Lower leg skin (tissue), 4 donors: Measurements from ENCODE around the gene WDR64. TPM values are rescaled to one million over a fixed set of nuclear protein-coding genes. Genes with fewer than 3 reads are reported as not detected.
"Not testable (repeated sequence)": the region's sequence is repeated elsewhere in the genome, so short reads cannot be mapped to it uniquely, and the experiment has no call there.

ENCODE experiments used
- DNase-seq, 2 donors: peaks; one replicate each; pipeline ENCODE4 v3.0.0-alpha.2; 2019; ENCODE audit warnings: low spot score in 2 of 2
- H3K4me3 ChIP-seq: fragments of 200-600 bp; sonication (generic); 2 replicates; pipeline ENCODE4 v1.5.1; 2017; ENCODE audit warnings: mild to moderate bottlenecking, low read depth; ENCODE audit not compliant: poor library complexity, severe bottlenecking
- POLR2A ChIP-seq, 2 donors: fragments of 450-650 bp; IDR thresholded peaks; one replicate each; pipeline ENCODE4 v1.6.1; 2016 to 2017; ENCODE audit warnings: antibody characterized with exemption in 2 of 2, mild to moderate bottlenecking in 1 of 2, moderate library complexity in 1 of 2
- WGBS, 2 donors: methylation state at CpG; one replicate each; pipeline ENCODE4 v1.1.5; 2018; 5-methylcytosine and 5-hydroxymethylcytosine counted together
- intact Hi-C: fragments of 100-400 bp; cut with DNase I; formaldehyde crosslinking; loops from one replicate; pipeline ENCODE4 v1.15.0; 2023; ENCODE audit warnings: low total_unique reads
- total RNA-seq, 4 donors: library from RNA; depleted of rRNA; stranded (reverse); fragments of >200 nt; gene quantifications; one replicate each; pipeline ENCODE4 v1.1.0, GENCODE V29; 2016
- TF ChIP-seq, protein P1 (sequence below), 3 donors: fragments of 450-650 bp; IDR thresholded peaks; one replicate each; pipeline ENCODE4 v1.5.1; 2016; ENCODE audit warnings: antibody characterized with exemption in 3 of 3, mild to moderate bottlenecking in 3 of 3, moderate library complexity in 2 of 3

The WDR64 gene
- total RNA-seq, 4 donors from 2014 or later = not detected

DNA sequence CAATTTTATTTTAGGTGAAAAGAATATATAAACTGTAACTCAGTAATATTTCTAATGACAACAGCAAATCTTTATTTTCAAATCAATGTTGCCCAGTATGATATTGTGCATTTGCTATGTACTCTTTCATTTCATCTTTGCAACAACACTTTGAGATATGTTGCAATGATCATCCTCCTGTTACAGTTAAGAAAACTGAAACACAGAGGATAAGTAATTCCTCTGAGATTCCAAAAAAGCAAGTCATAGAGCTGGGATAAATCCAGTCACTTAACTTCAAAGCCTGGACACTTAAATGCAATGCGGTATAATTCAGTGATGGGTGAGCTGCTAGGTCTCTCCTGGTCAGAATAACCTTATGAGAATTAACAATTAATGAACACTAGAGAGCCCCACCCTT is 147.3 kb downstream of the WDR64 start:
- TF ChIP-seq POLR2A (IDR thresholded peaks at IDR 0.05) = no peak
- TF ChIP-seq, protein P1, sequence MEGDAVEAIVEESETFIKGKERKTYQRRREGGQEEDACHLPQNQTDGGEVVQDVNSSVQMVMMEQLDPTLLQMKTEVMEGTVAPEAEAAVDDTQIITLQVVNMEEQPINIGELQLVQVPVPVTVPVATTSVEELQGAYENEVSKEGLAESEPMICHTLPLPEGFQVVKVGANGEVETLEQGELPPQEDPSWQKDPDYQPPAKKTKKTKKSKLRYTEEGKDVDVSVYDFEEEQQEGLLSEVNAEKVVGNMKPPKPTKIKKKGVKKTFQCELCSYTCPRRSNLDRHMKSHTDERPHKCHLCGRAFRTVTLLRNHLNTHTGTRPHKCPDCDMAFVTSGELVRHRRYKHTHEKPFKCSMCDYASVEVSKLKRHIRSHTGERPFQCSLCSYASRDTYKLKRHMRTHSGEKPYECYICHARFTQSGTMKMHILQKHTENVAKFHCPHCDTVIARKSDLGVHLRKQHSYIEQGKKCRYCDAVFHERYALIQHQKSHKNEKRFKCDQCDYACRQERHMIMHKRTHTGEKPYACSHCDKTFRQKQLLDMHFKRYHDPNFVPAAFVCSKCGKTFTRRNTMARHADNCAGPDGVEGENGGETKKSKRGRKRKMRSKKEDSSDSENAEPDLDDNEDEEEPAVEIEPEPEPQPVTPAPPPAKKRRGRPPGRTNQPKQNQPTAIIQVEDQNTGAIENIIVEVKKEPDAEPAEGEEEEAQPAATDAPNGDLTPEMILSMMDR (IDR thresholded peaks at IDR 0.05) = no peak
- DNase-seq = no peak
- no peak overlapping the region for H3K4me3 ChIP-seq
- intact Hi-C loops = no loop called here
- 89 to 97% methylated on average over 1 of the region's 1 CpG for WGBS, 2 donors

DNA sequence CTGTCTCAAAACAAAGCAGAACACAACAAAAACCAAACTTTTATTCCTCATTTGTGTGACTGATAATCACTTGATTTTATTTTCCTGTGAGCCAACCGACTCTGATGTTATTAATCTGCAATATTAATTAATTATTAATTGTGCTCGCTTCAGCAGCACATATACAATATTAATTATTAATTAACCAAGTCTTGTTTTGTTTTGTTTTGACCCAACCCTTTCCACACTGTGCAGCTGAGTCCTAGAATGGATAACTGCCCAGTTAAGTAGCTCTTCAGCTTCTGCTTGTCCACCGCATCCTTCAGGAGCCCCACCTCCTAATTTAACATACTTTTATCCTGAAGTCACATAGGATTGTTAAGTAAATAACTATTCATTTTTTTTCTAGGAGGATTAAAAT is 148.6 kb downstream of the WDR64 start:
- 81 to 84% methylated on average over 3 of the region's 3 CpGs for WGBS, 2 donors
- H3K4me3 ChIP-seq = no peak overlapping the region
- no peak for TF ChIP-seq POLR2A (IDR thresholded peaks at IDR 0.05)
- TF ChIP-seq, protein P1 (IDR thresholded peaks at IDR 0.05) = no peak
- DNase-seq = no peak
- intact Hi-C loops = no loop called here

DNA sequence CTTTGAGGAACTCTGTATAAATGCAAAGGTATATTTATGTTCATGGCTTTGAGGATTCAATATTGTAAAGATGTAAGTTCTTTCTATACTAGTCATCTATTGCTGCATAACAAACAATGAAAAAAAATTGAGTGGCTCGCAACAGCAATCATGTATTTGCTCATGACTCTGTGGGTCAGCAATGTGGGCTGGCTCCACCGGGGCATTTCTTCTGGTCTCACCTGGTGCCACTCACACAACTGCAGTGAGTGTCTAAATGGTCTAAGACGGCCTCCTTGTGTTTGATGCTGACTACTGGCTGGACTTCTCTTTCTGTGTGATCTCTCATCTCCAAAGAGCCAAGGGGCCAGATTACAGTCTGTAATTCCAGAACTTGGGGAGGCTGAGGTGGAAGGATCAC is 150.8 kb downstream of the WDR64 start:
- DNase-seq = no peak
- WGBS, 2 donors = 85 to 86% methylated on average over 3 of the region's 3 CpGs
- H3K4me3 ChIP-seq = no peak overlapping the region
- intact Hi-C loops = no loop called here
- TF ChIP-seq POLR2A (IDR thresholded peaks at IDR 0.05) = no peak

DNA sequence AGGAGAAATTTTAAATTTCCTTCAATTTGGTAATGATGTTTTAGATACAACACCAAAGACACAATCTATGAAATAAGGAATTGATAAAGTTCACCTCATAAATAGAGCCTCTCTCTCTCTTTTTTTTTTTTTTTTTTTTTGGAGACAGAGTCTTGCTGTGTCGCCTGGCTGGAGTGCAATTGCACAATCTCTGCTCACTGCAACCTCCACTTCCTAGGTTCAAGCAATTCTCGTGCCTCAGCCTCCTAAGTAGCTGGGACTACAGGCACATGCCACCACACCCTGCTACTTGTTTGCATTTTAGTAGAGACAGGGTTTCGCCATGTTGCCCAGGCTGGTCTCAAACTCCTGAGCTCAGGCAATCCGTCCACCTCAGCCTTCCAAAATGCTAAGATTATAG is 152.6 kb downstream of the WDR64 start:
- intact Hi-C loops, DNase-seq, H3K4me3 ChIP-seq: not testable (repeated sequence)
- 79 to 84% methylated on average over 4 of the region's 4 CpGs for WGBS, 2 donors

DNA sequence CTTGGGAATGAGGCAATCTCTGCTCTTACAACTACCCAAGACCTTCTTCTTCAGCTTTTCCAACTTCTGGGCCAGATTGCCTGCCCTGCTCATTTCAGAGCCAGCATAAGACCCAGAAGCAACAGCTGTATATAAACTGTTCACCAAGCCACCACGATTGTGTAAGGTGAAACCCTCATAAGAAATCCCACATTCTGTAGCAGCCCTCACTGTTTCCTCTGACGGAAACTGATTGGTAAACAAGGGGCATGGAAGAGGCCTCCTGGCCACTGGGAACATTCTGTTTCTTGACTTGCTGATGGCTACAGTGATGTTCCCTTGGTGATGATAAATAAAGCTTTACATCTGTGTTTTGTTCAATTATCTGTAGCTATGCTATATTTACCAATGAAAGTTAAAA is 156.2 kb downstream of the WDR64 start:
- 54 to 74% methylated on average over 2 of the region's 2 CpGs for WGBS, 2 donors
- TF ChIP-seq POLR2A (IDR thresholded peaks at IDR 0.05) = no peak
- TF ChIP-seq, protein P1 (IDR thresholded peaks at IDR 0.05) = no peak

DNA sequence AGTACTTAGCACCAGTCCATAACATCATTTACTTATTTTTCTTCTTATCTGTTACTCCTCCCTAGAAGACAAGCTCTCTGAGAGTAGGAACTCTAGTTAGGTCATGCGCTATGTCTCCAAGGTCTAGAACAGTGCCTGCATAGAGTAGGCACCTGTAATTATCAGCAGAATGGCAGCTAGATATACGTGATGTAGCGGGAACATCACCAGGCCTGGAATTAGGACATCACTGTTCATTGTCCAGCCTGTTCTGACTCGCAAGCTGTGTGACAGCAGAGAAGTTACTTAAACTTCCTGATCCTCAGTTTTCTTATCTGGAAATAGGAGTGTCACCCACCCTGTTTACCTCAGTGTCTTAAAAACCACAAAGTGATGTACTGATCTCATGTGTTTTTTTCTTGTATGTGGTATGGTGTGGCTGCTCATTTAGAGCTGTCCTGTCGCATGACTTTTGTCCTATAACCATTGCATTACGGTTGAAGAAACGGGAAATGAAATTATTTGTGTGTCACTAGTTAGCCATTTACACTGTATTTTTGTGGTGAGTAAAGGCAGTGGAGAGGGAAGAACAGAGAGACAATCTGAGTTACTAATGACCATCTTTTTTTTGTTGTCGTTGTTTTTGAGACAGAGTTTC is 158.8 kb downstream of the WDR64 start:
- intact Hi-C loops = no loop called here
- no peak overlapping the region for H3K4me3 ChIP-seq
- no peak for DNase-seq
- TF ChIP-seq, protein P1 (IDR thresholded peaks at IDR 0.05) = no peak
- no peak for TF ChIP-seq POLR2A (IDR thresholded peaks at IDR 0.05)
- 80 to 88% methylated on average over 8 of the region's 8 CpGs for WGBS, 2 donors

More for the DNA sequence above, 156.2 kb downstream of the WDR64 start:
- DNase-seq = no peak
- intact Hi-C loops = no loop called here
- H3K4me3 ChIP-seq = no peak overlapping the region

DNA sequence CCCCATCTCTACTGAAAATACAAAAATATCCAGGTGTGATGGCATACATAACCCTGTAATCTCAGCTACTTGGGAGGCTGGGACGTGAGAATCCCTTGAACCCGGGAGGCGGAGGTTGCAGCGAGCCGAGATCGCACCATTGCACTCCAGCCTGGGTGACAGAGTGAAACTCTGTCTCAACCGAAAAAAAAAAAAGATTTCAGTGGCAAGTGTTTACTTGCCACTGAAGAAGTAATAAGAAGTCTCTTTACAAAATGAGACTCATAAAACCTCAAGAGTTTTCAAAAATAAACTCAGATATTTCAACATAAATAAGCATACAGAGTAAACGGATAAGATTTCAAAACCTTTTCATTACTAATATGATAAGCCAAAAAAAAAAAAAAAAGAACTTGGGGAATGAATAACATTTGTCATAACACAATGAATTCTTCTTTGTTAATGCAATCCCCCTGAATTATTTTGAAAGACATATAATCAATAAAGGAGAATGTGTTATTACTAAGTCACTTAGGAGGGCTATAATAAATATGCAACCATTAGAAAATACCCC is 161.8 kb downstream of the WDR64 start:
- DNase-seq = no peak
- WGBS, 2 donors = 82 to 86% methylated on average over 8 of the region's 8 CpGs
- TF ChIP-seq, protein P1 (IDR thresholded peaks at IDR 0.05) = no peak
- no peak for TF ChIP-seq POLR2A (IDR thresholded peaks at IDR 0.05)
- intact Hi-C loops = no loop called here
- no peak overlapping the region for H3K4me3 ChIP-seq
